22Rv1 (cell line): ENCODE results near the gene BTD.

ENCODE experiments used
- ZFX ChIP-seq: fragments of 450-650 bp; IDR thresholded peaks from 2 replicates; pipeline ENCODE4 v1.6.1; 2017; ENCODE audit warnings: antibody characterized with exemption, borderline replicate concordance
- TF ChIP-seq, protein P1 (sequence below): fragments of 450-650 bp; IDR thresholded peaks from 2 replicates; pipeline ENCODE4 v1.5.1; 2017; ENCODE audit warnings: mild to moderate bottlenecking

GRCh38 chr3:15602146-15602536 lies 596 bp downstream of the BTD start:
- TF ChIP-seq, protein P1, sequence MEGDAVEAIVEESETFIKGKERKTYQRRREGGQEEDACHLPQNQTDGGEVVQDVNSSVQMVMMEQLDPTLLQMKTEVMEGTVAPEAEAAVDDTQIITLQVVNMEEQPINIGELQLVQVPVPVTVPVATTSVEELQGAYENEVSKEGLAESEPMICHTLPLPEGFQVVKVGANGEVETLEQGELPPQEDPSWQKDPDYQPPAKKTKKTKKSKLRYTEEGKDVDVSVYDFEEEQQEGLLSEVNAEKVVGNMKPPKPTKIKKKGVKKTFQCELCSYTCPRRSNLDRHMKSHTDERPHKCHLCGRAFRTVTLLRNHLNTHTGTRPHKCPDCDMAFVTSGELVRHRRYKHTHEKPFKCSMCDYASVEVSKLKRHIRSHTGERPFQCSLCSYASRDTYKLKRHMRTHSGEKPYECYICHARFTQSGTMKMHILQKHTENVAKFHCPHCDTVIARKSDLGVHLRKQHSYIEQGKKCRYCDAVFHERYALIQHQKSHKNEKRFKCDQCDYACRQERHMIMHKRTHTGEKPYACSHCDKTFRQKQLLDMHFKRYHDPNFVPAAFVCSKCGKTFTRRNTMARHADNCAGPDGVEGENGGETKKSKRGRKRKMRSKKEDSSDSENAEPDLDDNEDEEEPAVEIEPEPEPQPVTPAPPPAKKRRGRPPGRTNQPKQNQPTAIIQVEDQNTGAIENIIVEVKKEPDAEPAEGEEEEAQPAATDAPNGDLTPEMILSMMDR: no peak
- no peak for TF ChIP-seq ZFX
